Lung (tissue), 12 donors: Measurements from ENCODE around the gene PCDHGA8. TPM values are rescaled to one million over a fixed set of nuclear protein-coding genes. Genes with fewer than 3 reads are reported as not detected.
"Not testable (repeated sequence)": the region's sequence is repeated elsewhere in the genome, so short reads cannot be mapped to it uniquely, and the experiment has no call there.

Experiments
- ATAC-seq: fragments of 200-7000 bp; cut with Tn5 transposase; one replicate; pipeline ENCODE4 v1.9.1; 2020; ENCODE audit warnings: moderate number of reproducible peaks; ENCODE audit not compliant: insufficient read depth, low FRiP score
- DNase-seq, 3 donors: peaks; one replicate each; pipeline ENCODE4 v3.0.0-alpha.2; 2013 to 2017
- H3K27ac ChIP-seq, 2 donors: one replicate each; pipeline ENCODE4 v1.5.1; 2013; ENCODE audit warnings: mild to moderate bottlenecking in 2 of 2, moderate library complexity in 2 of 2, control low read depth in 1 of 2, inconsistent platforms in 1 of 2, low read depth in 1 of 2, low read length in 1 of 2
- H3K27me3 ChIP-seq, 3 donors: one replicate each; pipeline ENCODE4 v1.5.1; 2013; ENCODE audit warnings: low read length in 2 of 3; ENCODE audit not compliant: control insufficient read depth in 3 of 3, insufficient read depth in 3 of 3
- H3K36me3 ChIP-seq, 4 donors: one replicate each; pipeline ENCODE4 v1.5.1; 2013; ENCODE audit warnings: low read length in 4 of 4, mild to moderate bottlenecking in 1 of 4, moderate library complexity in 1 of 4; ENCODE audit not compliant: control insufficient read depth in 4 of 4, insufficient read depth in 4 of 4
- H3K4me1 ChIP-seq, 5 donors: one replicate each; pipeline ENCODE4 v1.5.1; 2013; ENCODE audit warnings: low read length in 5 of 5, mild to moderate bottlenecking in 2 of 5, moderate library complexity in 1 of 5; ENCODE audit not compliant: control insufficient read depth in 5 of 5, insufficient read depth in 5 of 5
- H3K4me3 ChIP-seq: one replicate; pipeline ENCODE4 v1.5.1; 2013; ENCODE audit warnings: mild to moderate bottlenecking, control low read depth, moderate library complexity
- H3K9ac ChIP-seq, 2 donors: one replicate each; pipeline ENCODE4 v1.5.1; 2013; ENCODE audit warnings: low read length in 2 of 2, control low read depth in 1 of 2; ENCODE audit not compliant: insufficient read depth in 1 of 2
- H3K9me3 ChIP-seq, 4 donors: one replicate each; pipeline ENCODE4 v1.5.1; 2013; ENCODE audit warnings: low read length in 3 of 4, mild to moderate bottlenecking in 1 of 4, moderate library complexity in 1 of 4; ENCODE audit not compliant: control insufficient read depth in 4 of 4, insufficient read depth in 3 of 4
- CTCF ChIP-seq: IDR thresholded peaks from 2 replicates; pipeline ENCODE4 v1.5.1; 2012; ENCODE audit warnings: mild to moderate bottlenecking; ENCODE audit errors: control extremely low read depth, extremely low read depth
- WGBS, 2 donors: extraction: QIAGEN DNeasy Blood & Tissue Kit; methylation state at CpG; one replicate each; pipeline ENCODE4 v1.1.7; 2013; 5-methylcytosine and 5-hydroxymethylcytosine counted together
- polyA plus RNA-seq, 2 donors: library from polyadenylated mRNA; stranded (reverse); fragments of 200-250 nt; gene quantifications; one replicate each; pipeline ENCODE4 v1.2.1, GENCODE V29; 2013
- total RNA-seq, 2 donors: library from RNA; depleted of rRNA in 1 of 2; stranded (reverse); fragments of >200 nt in 1 of 2; gene quantifications; one replicate each; pipeline ENCODE4 v1.2.1, GENCODE V29; 2014 to 2021
- donor health status: control.
- donor health status: control.
- donor health status: Bipolar disorder and iron deficiency.
- donor health status: healthy.
- donor health status: DM: yes; HTN: yes; CAD: no.

PCDHGA8 gene
- total and polyA plus RNA-seq, 4 donors = 0.06 to 7.3 (median 1.1) TPM

GRCh38 chr5:141413540-141414069, 21.2 kb downstream of the PCDHGA8 start:
- Histone ChIP-seq H3K36me3 (peaks cover 0 to 39% (median 0%) of the 10 kb centered on the region in 4 donors), H3K4me3 (no peak overlapping the region), H3K9me3 (peaks cover 0 to 54% (median 31%) of the 10 kb centered on the region in 4 donors), H3K27ac (no peak overlapping the region), H3K4me1 (peaks cover 0 to 2% (median 0%) of the 10 kb centered on the region in 5 donors), H3K9ac (no peak overlapping the region), H3K27me3 (peaks cover 0 to 9% (median 7%) of the 10 kb centered on the region in 3 donors)
- DNase-seq (no peak), ATAC-seq (no peak)
- 14 to 17% methylated on average over 25 of the region's 25 CpGs for WGBS, 2 donors
- no peak for TF ChIP-seq CTCF

DNA sequence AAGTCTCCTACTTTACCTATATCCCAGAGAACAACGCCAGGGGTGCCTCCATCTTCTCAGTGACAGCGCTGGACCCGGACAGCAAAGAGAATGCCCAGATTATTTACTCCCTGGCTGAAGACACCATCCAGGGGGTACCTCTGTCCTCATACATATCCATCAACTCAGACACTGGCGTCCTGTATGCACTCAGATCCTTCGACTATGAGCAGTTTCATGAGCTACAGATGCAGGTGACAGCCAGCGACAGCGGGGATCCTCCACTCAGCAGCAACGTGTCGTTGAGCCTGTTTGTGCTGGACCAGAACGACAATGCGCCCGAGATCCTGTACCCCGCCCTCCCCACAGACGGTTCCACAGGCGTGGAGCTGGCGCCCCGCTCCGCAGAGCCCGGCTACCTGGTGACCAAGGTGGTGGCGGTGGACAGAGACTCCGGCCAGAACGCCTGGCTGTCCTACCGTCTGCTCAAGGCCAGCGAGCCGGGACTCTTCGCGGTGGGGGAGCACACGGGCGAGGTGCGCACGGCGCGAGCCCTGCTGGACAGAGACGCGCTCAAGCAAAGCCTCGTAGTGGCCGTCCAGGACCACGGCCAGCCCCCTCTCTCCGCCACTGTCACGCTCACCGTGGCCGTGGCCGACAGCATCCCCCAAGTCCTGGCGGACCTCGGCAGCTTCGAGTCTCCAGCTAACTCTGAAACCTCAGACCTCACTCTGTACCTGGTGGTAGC, 22.3 kb downstream of the PCDHGA8 start:
- H3K4me3 ChIP-seq, H3K27me3 ChIP-seq, H3K9ac ChIP-seq, ATAC-seq, H3K4me1 ChIP-seq, H3K27ac ChIP-seq, DNase-seq: not testable (repeated sequence)
- Histone ChIP-seq H3K9me3 (peaks cover 0 to 57% (median 31%) of the 10 kb centered on the region in 4 donors), H3K36me3 (peaks cover 0 to 40% (median 0%) of the 10 kb centered on the region in 4 donors)
- 25 to 36% methylated on average over 19 to 46 of the region's 46 CpGs for WGBS, 2 donors

GRCh38 chr5:141415275-141415618, 22.8 kb downstream of the PCDHGA8 start:
- not testable (repeated sequence) for H3K4me1 ChIP-seq, H3K4me3 ChIP-seq, H3K27me3 ChIP-seq, ATAC-seq, H3K27ac ChIP-seq, DNase-seq, H3K9ac ChIP-seq
- WGBS, 2 donors = 23% methylated on average over 24 of the region's 24 CpGs
- Histone ChIP-seq H3K9me3 (peaks cover 0 to 54% (median 33%) of the 10 kb centered on the region in 4 donors), H3K36me3 (peaks cover 0 to 38% (median 0%) of the 10 kb centered on the region in 4 donors)

DNA sequence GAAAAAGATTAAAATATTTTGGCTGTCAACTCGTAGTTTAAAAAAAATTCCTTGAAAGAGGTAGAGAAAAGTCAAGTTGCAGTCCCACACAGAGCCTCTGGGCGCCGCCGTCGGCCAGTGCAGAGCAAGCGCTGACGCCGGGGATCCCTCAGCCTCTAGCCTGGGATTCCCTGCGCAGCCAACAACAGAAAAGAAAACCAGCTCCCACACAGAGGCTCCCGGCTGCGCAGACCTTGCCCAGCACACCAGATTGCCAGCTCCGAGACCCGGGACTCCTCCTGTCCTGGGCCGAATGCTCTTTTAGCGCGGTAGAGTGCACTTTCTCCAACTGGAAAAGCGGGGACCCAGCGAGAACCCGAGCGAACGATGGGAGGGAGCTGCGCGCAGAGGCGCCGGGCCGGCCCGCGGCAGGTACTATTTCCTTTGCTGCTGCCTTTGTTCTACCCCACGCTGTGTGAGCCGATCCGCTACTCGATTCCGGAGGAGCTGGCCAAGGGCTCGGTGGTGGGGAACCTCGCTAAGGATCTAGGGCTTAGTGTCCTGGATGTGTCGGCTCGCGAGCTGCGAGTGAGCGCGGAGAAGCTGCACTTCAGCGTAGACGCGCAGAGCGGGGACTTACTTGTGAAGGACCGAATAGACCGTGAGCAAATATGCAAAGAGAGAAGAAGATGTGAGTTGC, 25.2 kb downstream of the PCDHGA8 start, which contains the start of gene PCDHGB7:
PCDHGB7 (plus strand) TSS at position 184 of the 679 bp plus-strand sequence; CDS start at position 367, 183 bp downstream.
- Histone ChIP-seq H3K4me3 (peak within 1 kb of the TSS; percentile 59), H3K27ac (peak within 1 kb of the TSS in 1 of 2 donors; percentile 41), H3K9me3 (peaks cover 3 to 60% (median 41%) of the 10 kb centered on the region in 4 donors), H3K36me3 (peaks cover 0 to 38% (median 0%) of the 10 kb centered on the region in 4 donors)
- TF ChIP-seq CTCF = peak; percentile 40
- DNase-seq (peak; percentile 78 to 81 (median 79)), ATAC-seq (peak; percentile 84)
- not testable (repeated sequence) for H3K27me3 ChIP-seq, H3K9ac ChIP-seq, H3K4me1 ChIP-seq
- WGBS, 2 donors = 6 to 7% methylated on average over 35 to 47 of the region's 47 CpGs
